ENCODE results near the gene SFSWAP.

Gene SFSWAP

DNA sequence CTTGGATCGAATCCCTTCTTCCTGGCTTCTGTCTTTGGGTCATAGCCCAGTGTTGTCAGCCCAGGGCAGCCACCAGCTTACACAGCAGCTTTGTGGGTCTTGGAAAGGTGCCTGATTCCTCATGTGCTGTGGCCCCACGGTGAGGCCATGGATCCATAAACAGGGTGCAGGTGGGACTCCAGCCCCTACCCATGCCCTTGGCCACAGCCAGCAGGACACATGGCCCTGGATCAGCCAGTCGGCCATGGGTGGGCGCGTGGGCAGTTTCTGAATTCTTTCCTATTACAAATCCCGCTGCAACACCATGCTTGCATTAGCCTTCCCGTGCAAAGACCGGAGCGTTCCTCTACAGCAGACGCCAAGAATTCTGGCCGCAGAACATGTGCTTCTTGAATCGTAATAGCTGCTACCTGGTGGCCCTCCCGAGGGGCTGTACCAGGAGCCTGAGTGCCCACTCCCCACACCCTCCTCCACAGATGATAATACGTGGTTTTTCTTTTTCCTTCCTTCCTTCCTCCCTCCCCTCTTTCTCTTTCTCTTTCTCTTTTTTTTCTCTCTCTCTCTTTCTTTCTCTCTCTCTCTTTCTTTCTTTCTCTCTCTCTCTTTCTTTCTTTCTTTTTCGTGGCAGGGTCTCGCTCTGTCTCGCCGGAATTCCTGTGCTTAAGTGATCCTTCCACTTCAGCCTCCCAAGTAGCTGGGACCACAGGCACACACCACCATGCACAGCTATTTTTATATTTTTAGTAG lies 114.4 kb downstream of the SFSWAP start:
- no peak for DNase-seq

DNA sequence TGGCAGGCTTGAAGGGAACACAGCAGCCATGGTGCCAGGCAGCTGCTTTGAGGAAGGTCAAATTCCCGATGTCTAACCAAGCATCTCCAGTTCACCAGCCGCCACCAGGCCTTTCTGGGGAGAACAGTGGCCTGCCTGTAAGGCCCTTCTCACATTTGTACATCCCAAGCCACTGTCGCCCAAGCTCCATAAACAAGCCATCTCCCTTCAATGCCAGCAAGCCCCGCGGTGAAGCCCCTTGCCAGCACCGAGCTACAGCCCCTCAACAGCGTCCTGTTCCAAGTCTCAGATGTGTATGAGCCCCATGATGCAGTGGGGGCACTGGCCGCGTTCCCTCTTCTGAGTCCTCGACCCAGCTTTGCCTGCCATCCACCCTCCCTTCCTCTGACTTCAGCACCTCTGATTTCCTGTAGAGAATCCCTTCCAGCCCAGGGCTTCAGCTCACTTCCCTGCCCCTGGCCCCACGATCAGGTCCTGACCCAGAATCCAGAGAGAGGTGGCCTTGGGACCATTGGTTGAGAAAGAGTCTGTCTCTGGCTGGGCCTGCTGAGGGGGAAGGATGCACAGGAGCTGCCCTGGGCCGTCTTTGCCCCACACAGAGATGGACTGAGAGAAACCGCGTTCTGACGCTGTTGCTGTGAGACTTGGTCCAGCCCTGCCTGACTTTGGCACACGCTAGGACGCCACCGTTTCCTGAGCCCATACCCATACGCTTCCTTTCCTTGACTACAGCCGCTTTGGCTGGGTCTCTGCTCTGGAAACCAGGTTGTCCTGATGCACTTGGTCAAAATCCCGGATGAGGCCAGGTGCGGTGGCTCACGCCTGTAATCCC lies 115.4 kb downstream of the SFSWAP start:
- no peak for DNase-seq

DNA sequence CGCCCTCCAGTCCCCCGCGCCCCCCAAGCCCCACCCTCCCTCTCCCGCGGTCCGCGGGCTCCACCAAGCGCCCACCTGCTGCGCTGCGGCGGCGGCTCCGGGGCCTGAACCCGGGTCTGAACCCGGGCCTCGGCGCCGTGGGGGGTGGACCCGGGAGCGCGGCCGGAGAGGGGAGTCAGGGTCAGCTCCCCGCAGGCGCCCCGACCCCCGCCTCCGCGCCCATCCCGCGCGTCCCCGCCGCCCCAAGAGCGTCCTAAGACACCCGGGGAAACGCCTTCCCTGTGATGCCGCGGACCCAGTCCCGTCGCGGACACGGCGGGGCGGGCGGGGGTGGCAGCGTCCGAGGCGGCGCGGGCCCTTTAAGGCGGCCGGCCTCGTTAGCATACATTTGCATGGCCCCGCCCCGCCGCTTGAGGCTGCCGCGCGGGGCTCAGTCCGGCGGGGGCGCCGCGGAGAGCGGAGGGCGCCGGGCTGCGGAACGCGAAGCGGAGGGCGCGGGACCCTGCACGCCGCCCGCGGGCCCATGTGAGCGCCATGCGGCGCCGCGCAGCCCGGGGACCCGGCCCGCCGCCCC lies 117.2 kb downstream of the SFSWAP start, which contains the start of gene MMP17:
TSS of gene MMP17 (plus strand) at position 433 of the 574 bp plus-strand sequence. CDS start at position 535, 102 bp downstream.
- DNase-seq: peak; percentile 52

DNA sequence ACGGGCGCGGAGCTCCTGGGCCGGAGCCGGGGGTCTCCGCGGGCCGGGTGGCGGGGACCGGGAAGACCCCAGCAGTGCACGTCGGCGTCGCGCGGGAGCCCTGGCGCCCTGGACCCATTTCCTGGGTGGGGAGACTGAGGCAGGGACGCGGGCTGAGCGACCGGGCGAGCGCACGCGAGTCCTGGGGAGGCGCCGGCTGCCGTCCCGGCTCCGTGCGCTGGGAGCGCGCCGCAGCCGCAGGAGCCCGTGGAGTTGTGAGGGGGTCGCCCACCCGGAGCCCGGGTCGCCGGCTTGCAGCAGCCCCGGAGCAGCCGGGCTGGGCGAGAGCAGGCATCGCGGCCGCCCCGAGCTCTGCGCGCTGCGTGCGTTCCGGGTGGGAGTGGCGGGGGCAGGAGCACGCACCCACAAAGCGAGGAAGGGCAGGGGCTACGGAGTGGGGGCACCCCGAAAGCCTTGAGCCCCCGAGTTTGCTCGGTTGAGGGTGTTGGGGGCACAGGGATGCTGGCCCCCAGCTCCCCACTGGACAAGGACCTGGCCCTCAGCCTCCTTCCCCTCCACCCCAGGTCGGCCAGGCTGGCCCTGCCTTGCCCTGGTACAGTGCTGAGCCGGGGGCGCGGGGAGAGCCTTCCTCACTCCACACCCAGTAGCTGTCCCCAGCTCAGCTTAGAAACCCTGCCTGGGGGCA lies 117.9 kb downstream of the SFSWAP start:
- no peak for DNase-seq

DNA sequence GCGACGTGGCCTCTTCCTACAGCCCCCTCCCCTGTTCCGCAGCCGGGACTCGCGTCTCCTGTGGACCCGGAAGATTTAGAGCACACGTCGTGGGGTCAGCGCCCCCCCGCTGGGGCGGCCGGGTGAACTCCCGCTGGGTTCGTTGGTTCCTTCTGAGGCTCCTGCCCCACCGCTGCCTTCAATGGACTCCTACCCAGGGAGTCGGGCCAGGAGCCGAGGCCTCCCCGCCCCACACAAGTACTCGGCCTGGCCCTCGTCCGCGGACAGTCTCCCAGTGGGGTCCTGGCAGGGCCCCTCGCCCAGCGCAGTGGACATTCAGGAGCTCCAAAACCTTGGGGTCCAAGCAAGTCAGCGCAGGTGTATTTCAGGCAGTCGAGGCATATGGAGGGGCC lies 118.5 kb downstream of the SFSWAP start:
- DNase-seq: no peak

DNA sequence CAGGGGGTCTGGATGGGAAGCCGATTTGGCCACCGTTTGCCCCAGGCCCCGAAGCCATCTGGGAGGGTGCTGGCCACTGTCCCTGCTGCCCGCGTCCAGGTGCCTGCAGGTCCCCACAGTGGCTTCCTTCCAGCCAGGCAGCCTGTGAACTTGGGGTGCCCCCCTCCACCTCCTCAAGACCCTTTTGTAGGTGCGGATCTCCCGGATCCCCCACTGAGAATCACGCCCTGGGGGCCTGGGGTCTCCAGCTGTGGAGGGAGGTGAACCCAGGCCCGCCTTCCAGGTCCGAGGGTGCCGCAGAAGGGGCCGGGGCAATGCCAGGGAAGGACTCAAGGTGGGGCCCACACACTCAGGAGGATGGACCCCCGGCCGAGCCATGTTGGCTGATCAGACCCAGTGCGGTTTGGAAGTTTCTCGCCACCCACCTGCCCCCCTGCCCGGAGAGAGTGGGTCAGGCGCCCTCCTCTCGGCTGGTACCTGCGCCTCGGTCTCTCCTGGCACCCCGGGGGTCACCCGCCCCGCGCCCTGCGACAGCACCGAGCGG lies 119.0 kb downstream of the SFSWAP start:
- no peak for DNase-seq

DNA sequence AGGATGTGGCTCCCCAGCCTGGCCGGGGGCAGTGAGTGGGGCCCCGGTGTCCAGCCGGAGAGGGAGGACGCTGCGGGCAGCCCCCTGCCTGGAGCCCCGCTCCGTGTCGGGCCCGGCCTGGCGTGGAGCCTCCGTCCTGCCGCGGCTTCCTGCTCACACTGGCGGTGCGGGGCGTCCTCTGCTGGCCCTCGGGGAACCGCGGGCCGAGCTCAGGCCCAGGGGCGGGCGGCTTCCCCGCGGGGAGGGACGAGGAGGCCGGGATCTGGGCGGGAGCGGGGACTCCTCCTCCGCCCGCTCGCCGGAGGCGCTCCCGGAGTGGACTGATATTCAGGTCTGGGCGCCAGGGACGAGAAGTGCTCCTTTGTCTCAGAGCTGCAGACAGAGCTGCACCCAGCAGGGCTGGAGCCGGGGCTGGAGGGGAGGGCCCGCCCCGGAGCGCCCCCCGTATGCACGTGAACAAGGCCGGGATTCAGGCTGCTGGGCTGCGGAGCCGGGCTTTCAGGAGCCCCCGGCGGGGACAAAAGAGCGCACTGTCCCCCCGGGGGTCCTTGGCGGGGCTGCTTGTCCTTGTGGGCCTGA lies 119.5 kb downstream of the SFSWAP start:
- DNase-seq: no peak

DNA sequence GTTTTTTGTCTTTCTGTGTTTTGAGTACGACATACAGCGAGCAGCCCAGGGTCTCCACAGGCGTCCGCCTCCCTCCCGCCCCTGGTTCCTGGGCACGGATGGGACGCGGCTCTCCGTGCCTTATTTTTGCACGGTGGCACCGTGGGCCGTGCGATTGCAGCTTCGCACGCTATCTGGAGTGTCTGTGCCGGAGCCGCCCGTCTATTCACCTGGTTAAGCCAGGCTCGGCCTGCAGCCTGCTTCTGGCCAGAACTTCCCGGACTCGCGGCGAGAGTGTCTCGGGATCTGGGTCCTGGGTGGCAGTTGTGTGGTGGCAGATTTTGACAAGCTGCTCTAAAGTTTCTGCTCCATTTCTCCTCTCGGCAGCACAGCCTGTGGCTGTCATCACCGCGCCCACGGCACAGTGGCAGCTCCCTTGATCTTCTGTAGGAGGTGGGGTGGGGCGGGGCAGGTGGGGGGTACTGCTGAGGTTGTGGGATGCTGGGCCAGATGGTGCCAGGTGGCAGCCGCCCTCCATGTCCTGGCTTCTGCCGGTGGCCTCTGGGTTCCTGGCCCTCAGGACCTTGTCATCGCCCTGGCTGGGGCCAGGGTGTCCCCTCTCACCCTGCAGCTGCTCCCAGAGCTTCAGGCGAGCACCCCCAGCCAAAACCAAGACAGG lies 120.2 kb downstream of the SFSWAP start:
- DNase-seq: peak; percentile 35

DNA sequence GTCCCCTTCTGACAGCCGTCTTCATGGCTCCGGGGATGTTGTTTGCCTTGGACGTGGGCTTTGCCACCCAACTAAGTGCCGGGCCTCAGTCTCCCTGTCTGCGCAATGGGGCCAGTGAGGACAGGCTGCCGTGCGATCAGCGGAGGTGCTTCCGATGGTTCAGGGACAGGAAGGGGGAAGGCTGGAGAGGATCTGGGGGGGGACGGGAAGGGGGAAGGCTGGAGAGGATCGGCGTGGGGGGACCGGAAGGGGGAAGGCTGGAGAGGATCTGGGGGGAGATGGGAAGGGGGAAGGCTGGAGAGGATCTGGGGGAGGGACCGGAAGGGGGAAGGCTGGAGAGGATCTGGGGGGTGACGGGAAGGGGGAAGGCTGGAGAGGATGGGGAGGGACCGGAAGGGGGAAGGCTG lies 120.7 kb downstream of the SFSWAP start:
- DNase-seq: peak; percentile 29

DNA sequence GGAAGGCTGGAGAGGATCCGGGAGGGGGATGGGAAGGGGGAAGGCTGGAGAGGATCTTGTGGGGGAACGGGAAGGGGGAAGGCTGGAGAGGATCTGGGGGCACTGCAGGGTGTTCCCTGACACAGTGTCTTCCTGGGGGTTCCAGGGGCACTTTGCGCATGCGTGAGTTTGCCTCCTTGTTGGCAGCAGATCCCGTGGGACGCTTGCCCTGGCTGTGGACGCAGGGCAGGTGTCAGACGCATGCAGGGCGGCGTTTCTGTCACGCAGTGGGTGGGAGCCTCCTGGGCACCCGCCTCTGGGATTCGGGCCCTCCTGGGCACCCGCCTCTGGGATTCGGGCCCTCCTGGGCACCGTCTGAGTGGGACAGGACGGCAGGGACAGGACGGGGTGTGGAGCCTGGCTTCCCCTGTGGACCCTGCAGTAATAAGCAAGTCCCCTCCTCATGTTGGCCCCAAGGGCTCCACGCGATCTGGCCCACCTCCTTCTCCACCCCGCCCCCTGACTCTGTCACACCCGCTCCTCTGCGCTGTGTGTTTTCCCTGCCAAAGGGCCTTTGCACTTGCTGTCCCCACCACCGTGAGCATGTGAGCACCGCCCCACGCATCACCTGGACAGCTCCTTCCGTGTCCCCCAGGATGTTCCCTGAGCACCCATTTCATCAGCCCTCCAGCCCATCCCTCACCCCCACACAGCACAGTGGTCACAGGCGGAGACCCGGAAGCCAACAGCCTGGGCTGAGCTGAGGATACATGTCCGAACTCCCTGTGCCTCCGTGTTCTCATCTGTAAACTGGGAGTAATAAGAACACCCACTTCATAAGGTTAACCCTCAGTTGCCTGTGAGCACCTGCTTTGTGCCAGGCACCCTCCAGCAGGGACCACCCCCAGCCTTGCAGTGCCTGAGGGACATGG lies 121.7 kb downstream of the SFSWAP start:
- peak; percentile 78 for DNase-seq

DNA sequence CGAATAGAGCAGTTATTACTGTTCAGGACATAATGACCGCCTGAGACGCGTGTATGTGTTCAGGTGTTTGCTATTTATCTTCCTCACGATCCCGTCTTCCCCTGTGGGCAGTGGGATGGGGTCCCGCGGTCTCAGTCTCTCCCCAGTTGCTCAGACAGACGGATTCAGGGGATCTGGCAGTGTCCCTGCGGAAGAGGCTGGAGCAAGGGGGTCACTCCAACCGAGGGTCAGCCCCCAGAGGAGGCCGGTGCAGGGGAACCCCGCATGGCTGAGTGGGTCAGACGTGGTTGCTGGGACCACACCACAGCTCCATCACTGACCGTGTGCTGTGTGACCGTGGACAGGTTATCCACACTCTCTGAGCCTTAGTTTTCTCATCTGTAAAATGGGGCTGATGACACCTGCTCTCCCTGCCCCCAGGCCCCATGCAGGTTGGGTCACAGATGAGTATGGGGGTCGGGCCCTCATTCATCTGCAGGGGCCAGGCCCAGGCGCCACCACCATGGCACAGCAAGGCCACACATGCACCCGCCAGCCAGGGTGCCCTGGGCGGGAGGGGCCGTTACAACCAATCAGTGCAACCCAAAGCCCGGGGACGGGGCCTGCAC lies 122.5 kb downstream of the SFSWAP start:
- no peak for DNase-seq

DNA sequence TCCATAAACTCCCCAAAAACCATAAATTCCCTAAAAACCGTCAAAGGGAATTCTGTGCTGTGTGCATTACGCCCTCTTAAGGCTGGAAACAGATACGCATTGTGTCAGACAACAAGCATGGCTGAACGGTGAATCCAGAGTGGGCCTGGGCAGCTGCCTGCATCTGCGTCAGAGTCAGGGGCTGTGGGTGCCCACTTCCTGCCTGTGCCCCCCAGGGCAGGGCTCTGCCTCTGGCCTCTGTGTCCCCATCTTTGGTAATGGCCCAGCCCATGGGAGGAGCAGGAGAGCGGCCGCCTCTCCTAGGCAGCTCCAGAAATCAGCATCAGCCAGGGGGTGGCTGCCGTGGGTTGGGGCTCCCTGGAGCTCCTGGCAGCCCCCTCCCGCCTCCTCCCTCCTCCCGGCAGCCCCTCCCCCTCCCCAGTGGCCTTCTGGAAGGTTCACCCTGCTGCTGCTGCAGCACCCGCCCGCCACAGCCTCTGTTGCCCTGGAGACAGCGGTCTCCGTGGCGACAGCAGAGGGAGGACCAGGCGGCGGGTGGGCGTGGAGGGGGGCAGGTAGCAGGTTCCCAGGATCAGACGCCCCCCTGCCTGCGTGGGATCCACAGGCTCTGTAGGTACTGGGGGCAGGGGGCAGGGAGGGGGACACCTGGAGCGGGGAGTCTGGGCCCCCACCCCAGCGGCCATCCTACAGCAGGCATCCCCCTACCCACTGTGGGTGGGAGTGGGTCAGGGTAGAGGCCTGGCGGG lies 123.2 kb downstream of the SFSWAP start:
- DNase-seq: no peak

DNA sequence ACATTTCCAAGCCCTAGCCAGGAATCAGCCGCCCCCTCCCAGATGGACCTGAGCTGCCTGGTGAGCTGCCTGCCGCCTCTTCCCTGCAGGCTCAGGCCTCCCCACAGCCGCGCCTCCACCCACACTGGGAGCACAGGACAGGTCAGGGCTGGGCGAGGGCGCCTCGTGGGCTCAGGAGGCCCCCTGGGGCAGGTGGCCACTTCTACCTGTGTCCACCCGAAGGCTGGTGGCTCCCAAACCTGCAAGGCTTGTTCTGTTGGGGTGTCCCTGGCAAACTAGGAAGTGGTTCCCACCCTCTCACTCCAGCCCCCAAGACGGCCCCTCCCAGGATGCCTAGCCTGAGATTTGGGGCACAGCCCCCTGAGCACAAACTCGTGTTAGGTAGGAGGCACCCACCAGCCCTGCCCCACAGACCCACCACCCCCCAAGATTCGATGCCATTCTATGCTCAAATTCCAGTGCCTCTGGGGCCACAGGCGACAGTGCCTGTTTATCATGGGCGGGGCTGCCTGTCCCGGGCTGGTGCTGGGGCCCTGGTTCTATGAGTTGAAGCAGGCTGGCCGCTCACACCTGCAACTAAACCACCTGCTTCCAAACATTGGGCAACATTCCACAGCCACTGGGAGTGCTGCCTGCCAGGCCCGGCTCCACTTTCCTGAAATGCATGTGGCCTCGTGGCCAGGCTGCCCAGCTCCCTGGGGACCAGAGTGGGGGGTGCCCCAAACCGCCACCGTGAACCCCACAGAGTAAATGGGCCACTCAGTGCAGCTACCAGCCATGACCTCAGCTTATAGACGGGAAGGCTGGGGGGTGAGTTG lies 124.1 kb downstream of the SFSWAP start:
- DNase-seq: no peak

DNA sequence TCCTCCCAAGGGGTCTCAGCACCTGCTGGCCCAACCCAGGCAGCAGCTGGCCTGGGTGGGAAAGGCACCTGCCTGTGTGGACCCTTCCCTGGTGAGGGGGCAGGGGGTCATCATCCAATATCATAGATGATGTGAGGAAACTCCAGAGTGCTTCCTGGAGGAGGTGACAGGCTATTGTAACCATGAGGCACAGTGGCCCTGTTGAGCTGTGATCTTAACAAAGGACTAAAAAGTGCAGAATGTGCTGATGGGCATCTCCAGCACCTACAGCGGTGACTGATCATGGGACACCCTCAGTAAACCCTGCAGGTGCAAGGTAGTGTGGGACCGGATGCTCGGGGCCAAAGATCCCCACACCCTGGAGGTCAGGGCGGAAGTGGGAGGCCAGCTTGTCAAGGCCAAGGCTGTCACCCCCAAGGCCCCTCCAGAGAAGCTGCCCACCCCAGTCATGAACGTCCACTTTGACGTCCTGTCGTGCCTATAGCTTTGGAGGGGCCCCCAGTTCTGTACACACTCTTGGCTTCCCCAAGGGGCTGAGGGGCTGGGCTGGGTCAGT lies 124.8 kb downstream of the SFSWAP start:
- no peak for DNase-seq

DNA sequence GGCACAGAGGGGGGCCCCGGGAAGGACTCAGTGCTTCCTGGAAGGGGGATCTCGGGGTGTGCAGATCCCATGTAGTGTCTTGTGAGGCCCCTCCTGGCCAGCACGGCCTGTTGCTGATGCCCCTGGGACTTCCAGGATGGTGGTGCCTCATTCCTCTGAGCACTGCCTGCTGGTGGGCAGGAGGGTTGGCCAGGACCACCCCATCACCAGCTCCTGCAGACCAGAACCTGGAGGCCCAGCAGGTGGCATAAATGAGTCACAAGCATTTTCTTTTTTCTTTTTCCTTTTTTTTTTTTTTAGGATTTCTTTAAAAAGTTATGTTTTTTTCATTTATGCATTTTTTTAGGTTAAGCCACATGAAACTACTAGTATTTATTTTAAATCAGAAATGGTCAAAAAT lies 125.3 kb downstream of the SFSWAP start:
- DNase-seq: no peak

DNA sequence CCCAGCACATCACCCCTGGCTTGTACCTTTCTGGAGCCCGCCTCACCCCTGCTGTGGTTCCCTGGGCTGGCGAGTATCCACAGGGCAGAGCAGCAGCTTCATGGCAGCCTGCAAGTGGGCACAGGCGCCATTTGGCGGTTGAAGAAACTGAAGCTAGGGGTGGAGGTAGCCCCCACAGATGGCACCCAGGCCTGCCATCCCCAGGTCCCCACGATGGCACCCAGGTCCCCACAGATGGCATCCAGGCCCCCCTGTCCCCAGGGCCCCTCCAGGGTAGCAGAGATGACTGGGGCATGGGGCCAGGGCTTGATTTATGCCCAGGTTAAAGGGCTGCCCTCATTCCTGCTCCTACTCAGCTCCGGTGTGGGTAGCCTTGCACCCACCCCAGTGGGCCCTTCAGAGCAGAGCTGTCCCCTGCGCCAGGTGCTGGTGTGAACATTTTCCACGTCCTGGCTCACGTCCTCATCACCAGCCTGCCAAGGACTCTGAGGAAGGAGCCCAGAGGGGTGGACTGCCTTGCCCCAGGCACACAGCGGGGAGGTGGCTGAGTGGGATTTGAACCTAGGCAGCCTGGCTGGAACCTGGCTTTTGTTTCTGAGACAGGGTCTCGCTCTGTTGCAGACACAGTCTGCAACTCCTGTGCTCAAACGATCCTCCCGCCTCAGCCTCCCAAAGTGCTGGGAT lies 126.0 kb downstream of the SFSWAP start:
- no peak for DNase-seq

DNA sequence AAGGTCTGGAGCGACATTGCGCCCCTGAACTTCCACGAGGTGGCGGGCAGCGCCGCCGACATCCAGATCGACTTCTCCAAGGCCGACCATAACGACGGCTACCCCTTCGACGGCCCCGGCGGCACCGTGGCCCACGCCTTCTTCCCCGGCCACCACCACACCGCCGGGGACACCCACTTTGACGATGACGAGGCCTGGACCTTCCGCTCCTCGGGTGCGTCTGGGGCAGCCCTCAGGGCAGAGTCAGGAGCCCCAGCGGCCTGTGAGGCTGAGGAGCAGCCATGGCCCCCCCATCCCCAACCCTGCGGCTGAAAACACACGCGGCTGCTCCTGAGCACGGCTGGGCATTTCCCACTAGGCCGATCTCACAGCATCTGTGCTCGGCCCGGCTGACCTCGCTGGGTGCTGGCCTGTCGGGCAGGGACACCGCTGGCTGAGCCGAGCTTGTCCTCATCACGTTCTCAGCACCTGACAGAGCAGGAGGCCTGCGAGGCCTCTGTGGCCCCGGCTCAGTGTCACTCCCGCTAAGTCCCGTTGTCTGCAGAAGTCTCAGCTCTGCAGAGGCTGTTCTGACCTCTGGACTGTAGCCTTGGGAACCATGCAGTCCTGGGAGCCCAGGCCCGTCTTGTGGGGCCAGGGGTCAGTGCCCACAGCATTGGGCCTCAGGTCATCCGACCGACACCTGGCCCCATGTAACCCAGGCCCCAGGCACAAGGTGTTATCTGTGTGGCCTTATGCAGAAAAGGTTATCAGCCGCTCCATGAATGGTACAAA lies 129.9 kb downstream of the SFSWAP start:
- DNase-seq: no peak

Data from NCI-H2171 (cell line).